SJSA1 (cell line): ENCODE measurements around the gene TMEM100. TPM values are rescaled to one million over a fixed set of nuclear protein-coding genes. Genes with fewer than 3 reads are reported as not detected.

Experiments used
- DNase-seq, 2 experiments: peaks; one replicate each; pipeline ENCODE4 v3.0.0-alpha.2; 2015 to 2020; ENCODE audit warnings: low spot score in 2 of 2, low read depth in 1 of 2
- H3K27ac ChIP-seq: fragments of 250-450 bp; sonication (Bioruptor Pico); 2 replicates; pipeline ENCODE4 v1.5.1; 2020; ENCODE audit warnings: mild to moderate bottlenecking, moderate library complexity
- H3K27me3 ChIP-seq: fragments of 250-450 bp; sonication (Bioruptor Pico); replicated peaks from 2 replicates; pipeline ENCODE4 v1.5.1; 2020; ENCODE audit warnings: mild to moderate bottlenecking, moderate library complexity
- H3K36me3 ChIP-seq: fragments of 250-450 bp; sonication (Bioruptor Pico); 2 replicates; pipeline ENCODE4 v1.5.1; 2020; ENCODE audit warnings: mild to moderate bottlenecking
- H3K4me1 ChIP-seq: fragments of 250-450 bp; sonication (Bioruptor Pico); replicated peaks from 2 replicates; pipeline ENCODE4 v1.6.1; 2021; ENCODE audit warnings: mild to moderate bottlenecking
- H3K4me3 ChIP-seq: fragments of 250-450 bp; sonication (Bioruptor Pico); 2 replicates; pipeline ENCODE4 v1.5.1; 2020; ENCODE audit warnings: mild to moderate bottlenecking
- H3K9me3 ChIP-seq: fragments of 250-450 bp; sonication (Bioruptor Pico); replicated peaks from 2 replicates; pipeline ENCODE4 v1.5.1; 2020; ENCODE audit warnings: mild to moderate bottlenecking
- total RNA-seq: library from RNA; depleted of rRNA; stranded (reverse); fragments of >200 nt; shearing (Covaris generic); gene quantifications from 2 replicates; pipeline ENCODE4 v1.2.3, GENCODE V29; 2014

Gene TMEM100
- total RNA-seq, 1 experiment from 2014 or later = 2.6 TPM

DNA sequence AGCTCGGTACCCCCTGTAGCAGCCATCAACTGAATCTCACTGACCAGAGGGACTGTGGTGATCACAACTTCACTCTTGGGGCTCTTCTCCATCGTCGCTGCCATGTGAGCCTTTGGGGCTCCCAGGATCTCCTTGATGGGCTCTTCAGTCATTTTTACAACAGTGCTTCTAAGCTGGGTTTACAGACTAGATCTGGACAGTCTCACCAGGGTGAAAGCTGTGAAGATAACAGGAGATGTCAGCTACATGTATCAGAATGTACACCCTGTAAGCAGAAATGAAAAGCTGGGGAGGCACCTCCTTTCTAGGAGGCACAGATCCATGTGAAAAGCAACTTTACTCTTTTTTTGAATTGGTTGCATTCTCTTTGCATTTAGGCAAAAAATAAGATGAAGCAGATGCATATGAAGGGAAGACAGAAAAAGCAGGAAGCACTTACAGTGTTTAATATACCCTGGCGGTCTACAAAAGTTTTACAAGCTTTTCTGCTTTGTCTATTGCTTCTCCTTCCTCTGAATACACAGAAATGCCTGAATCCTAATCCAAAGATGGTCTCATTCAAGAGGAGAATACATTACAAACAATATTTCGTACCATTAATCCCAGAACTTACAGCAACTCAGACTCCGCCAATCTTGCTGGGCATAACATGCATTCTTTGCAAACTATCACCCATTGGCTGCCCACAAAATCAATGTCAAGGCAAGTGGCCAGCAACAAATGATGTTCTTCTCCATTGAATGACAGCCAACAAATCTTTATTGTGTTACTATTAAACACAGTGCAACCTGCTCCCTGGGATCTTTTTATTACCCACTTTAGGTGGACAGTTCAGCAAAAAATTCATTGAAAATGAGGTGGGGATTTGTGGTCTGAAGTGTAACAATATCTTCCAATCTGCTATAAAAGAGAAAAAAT, 1.5 kb downstream of the TMEM100 start:
- no peak overlapping the region for H3K4me3 ChIP-seq
- no peak for DNase-seq
- no peaks in the 10 kb centered on the region for H3K9me3 ChIP-seq
- H3K4me1 ChIP-seq = peaks cover 31% of the 10 kb centered on the region
- no peaks in the 10 kb centered on the region for H3K36me3 ChIP-seq
- no peak overlapping the region for H3K27ac ChIP-seq
- no peaks in the 10 kb centered on the region for H3K27me3 ChIP-seq

DNA sequence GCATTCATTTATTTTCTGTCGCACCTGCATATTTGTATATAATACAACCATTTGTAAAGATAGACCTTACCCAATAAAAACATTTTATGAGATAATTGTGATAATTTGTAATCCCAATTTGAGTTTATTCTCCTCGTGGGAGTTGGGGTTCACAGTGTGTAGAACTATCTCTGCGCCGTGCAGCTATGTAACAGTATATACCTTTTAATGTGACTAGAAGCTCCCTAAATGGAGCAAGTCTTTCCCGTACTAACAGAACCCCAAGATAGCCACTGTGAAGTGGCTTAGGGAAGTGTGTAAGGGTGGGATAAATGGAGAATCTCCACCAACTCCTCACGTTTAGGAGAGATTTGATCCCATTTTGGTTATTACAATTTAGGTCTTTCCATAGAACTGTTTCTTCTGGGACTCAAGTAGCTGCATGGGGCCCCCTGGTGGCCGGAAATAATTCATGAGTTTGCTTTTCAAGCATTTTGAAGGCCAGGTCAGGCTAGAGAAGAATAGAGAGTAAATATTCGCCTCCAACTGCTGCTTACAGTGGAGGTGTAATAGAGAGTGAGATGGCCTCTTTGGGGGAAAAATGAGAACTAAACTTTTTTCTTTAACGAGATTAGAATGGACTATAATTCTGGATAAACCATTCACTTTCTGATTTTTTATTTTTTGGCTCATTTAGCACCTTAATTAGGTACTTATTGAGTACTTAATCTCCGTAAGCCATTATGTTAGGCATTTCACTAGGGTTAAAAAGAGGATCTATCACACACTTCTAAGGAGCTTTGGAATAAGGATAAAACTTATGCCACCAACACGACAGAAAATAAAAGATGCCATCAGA, 4.5 kb downstream of the TMEM100 start:
- DNase-seq = peak; percentile 77 to 80
- no peak overlapping the region for H3K4me3 ChIP-seq
- H3K27me3 ChIP-seq = no peaks in the 10 kb centered on the region
- H3K9me3 ChIP-seq = no peaks in the 10 kb centered on the region
- H3K4me1 ChIP-seq = peaks cover 17% of the 10 kb centered on the region
- H3K27ac ChIP-seq = no peak overlapping the region
- H3K36me3 ChIP-seq = no peaks in the 10 kb centered on the region

DNA sequence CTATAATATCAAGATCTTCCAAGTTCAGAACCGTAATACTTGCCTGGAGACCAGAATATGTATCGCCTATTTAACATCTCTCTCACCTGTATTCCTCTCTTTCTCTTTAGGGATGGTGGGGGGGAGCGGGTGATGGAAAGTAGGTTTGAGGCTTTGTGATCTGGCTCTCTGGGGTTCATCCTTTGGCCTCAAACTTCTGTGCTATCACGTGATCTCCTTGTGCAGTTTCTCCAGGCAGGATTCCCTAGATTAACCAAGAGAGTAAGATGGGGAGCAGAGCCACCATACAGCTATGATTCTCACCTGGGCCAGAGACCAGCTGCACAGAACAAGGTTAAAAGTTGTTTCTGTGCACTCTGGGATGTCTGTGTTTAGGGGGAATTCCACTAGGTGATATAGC, 5.2 kb downstream of the TMEM100 start:
- H3K4me3 ChIP-seq = no peak overlapping the region
- H3K36me3 ChIP-seq = no peaks in the 10 kb centered on the region

DNA sequence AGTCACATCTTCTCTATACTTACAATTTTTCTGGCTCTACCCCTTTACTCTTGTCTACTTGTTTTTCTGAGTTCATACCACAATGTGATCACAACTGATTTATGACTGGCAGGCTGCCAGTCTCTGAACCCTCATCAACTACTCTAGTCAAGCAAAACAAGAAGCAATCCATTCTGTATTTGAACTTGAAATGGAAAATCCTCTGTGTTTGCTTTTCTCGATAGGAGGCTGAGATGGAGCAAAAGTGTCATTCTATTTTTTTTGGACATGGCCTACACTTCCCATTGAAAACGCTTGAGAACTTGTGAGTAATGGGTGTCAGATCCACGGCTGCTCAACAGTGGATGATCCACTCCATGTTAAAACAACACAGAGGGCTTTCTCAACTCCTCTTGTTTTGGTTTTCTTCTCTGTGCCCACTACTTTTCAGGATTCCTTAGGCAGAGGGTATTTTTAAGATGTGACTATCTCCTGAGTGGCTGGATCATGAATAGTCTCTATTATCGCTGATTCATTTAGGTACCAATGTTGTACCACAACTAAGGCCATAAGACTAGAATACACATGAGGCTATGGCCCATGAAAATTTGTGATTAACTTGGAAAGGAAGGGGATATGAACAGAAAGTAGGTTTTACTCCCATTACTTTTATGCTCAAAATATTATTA, 11.7 kb downstream of the TMEM100 start:
- no peaks in the 10 kb centered on the region for H3K36me3 ChIP-seq
- H3K27ac ChIP-seq = no peak overlapping the region
- no peak for DNase-seq
- 0 out of 2 replicates have a peak, but pooled peaks cover 1% of the 10 kb centered on the region for H3K4me1 ChIP-seq
- H3K9me3 ChIP-seq = no peaks in the 10 kb centered on the region
- no peak overlapping the region for H3K4me3 ChIP-seq
- H3K27me3 ChIP-seq = no peaks in the 10 kb centered on the region

More for the DNA sequence above, 5.2 kb downstream of the TMEM100 start:
- no peak for DNase-seq
- Histone ChIP-seq H3K4me1 (peaks cover 13% of the 10 kb centered on the region), H3K27ac (no peak overlapping the region), H3K9me3 (no peaks in the 10 kb centered on the region), H3K27me3 (no peaks in the 10 kb centered on the region)

DNA sequence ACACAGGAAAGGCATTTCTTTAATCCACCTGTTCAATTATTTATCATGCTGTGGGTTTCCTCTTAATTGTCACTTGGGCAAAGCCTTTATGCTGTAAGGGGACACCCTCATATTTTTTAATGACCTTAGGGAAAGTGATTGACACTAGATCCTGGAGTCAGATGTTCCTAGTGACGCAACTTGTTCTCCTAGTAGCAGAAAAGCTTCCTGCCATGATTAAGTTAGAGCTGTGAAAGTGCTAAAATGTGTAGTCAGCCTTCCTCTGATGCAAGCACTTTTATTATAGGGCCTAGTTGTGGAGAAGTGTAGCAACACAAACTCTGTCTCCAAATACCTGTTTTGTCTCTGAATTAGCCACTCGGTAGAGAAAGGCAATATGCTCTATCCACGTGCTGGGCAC, 12.3 kb downstream of the TMEM100 start:
- Histone ChIP-seq H3K9me3 (no peaks in the 10 kb centered on the region), H3K4me1 (peaks cover 6% of the 10 kb centered on the region; the same call in 1 of the 2 replicates), H3K36me3 (no peaks in the 10 kb centered on the region), H3K27me3 (no peaks in the 10 kb centered on the region), H3K27ac (no peak overlapping the region), H3K4me3 (no peak overlapping the region)
- no peak for DNase-seq

- Histone ChIP-seq H3K4me1 (peaks cover 6% of the 10 kb centered on the region; the same call in 1 of the 2 replicates), H3K36me3 (no peaks in the 10 kb centered on the region), H3K4me3 (no peak overlapping the region), H3K9me3 (no peaks in the 10 kb centered on the region), H3K27me3 (no peaks in the 10 kb centered on the region), H3K27ac (no peak overlapping the region)
- DNase-seq = no peak
Measured at GRCh38 chr17:55709984-55710383, 12.7 kb downstream of the TMEM100 start.

DNA sequence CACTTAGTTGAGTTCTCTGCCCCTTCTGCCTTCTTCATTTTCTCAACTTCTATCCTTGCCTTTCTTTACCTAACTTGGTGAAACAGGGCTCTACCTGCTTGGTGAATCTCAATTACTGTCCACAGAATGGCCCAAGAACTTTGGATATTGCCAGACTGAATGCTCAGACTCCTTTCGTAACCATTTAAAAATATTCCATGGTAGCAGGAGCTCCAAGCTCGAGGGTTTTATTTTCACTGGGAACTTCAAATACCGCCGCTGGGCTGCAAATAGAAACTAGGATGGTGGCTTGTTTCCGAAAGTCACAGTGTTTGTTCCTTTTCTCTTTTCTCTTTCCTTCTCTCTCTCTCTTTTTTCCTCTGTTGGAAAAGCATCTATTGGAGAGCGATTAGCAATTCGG, 13.2 kb downstream of the TMEM100 start:
- no peak overlapping the region for H3K4me3 ChIP-seq
- peaks cover 6% of the 10 kb centered on the region; the same call in 1 of the 2 replicates for H3K4me1 ChIP-seq
- no peaks in the 10 kb centered on the region for H3K36me3 ChIP-seq
- no peak overlapping the region for H3K27ac ChIP-seq
- H3K9me3 ChIP-seq = no peaks in the 10 kb centered on the region
- no peak for DNase-seq
- no peaks in the 10 kb centered on the region for H3K27me3 ChIP-seq

GRCh38 chr17:55708175-55708974, 14.3 kb downstream of the TMEM100 start:
- H3K27ac ChIP-seq = no peak overlapping the region

DNA sequence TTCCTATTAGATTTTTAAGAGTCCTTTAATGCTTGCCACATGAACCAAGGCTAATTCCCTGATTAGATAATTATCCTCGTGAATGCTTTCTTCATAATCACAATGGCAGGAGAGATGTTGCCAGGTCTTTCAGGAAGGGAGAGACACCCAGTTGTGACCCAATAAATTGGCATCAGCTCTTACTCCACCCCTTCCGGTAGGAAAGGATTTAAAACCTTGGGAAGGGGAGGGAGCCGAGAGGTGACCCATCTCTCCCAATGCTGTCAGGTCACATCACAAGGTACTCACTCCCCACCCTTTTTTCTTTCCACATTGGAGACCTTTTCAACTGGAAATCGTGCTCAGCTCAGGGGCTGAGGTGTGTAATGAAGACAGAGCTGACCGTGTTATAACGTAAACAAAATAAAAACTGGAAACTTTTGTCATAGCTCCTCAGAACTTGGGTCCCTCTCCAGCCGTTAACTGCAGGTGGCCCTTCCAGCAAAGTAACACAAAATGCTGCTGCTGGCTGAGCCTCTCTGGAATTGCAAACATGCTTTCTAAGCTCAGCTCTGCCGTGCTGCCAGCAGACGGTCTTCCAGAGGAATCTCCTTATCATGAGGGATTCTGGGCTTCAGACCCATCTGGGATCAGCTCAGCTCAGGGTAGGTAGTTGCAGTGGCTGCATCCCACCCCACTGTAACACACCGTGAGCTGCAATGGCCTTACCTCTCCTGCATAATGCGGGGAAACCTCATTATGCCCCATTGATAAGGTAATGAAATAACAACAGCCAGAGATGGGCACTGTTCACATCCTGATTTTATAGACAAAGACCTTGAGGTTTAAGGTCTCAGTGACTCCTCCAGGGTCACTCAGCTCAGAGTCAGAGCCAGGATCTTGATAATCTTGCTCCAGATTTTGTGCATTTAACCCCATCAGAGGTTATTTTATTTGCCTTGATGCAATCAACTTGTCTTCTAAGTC, 15.6 kb downstream of the TMEM100 start:
- no peak for DNase-seq

More at GRCh38 chr17:55708175-55708974, 14.3 kb downstream of the TMEM100 start:
- no peak for DNase-seq
- H3K27me3 ChIP-seq = no peaks in the 10 kb centered on the region
- no peak overlapping the region for H3K4me3 ChIP-seq
- H3K36me3 ChIP-seq = no peaks in the 10 kb centered on the region
- no peaks in the 10 kb centered on the region for H3K9me3 ChIP-seq
- peaks cover 6% of the 10 kb centered on the region; the same call in 1 of the 2 replicates for H3K4me1 ChIP-seq

GRCh38 chr17:55705847-55706246, 16.8 kb downstream of the TMEM100 start:
- peak in 1 of 2 experiments; percentile 52 for DNase-seq
- Histone ChIP-seq H3K36me3 (no peaks in the 10 kb centered on the region), H3K4me1 (peaks cover 6% of the 10 kb centered on the region; the same call in 1 of the 2 replicates)

More for the DNA sequence above, 15.6 kb downstream of the TMEM100 start:
- Histone ChIP-seq H3K36me3 (no peaks in the 10 kb centered on the region), H3K9me3 (peaks cover 1% of the 10 kb centered on the region), H3K4me3 (no peak overlapping the region), H3K27me3 (no peaks in the 10 kb centered on the region), H3K27ac (no peak overlapping the region), H3K4me1 (peaks cover 6% of the 10 kb centered on the region; the same call in 1 of the 2 replicates)

GRCh38 chr17:55704401-55704800, 18.3 kb downstream of the TMEM100 start:
- H3K4me3 ChIP-seq = no peak overlapping the region
- H3K4me1 ChIP-seq = peaks cover 6% of the 10 kb centered on the region; the same call in 1 of the 2 replicates
- H3K27ac ChIP-seq = no peak overlapping the region
- DNase-seq = no peak
- no peaks in the 10 kb centered on the region for H3K27me3 ChIP-seq
- H3K9me3 ChIP-seq = peaks cover 5% of the 10 kb centered on the region
- no peaks in the 10 kb centered on the region for H3K36me3 ChIP-seq

More at GRCh38 chr17:55705847-55706246, 16.8 kb downstream of the TMEM100 start:
- no peak overlapping the region for H3K4me3 ChIP-seq
- peaks cover 5% of the 10 kb centered on the region for H3K9me3 ChIP-seq
- no peak overlapping the region for H3K27ac ChIP-seq
- no peaks in the 10 kb centered on the region for H3K27me3 ChIP-seq

- DNase-seq = no peak
- no peak overlapping the region for H3K27ac ChIP-seq
- no peaks in the 10 kb centered on the region for H3K27me3 ChIP-seq
- peaks cover 5% of the 10 kb centered on the region for H3K9me3 ChIP-seq
- peaks cover 6% of the 10 kb centered on the region; the same call in 1 of the 2 replicates for H3K4me1 ChIP-seq
- H3K36me3 ChIP-seq = no peaks in the 10 kb centered on the region
- no peak overlapping the region for H3K4me3 ChIP-seq
Measured at GRCh38 chr17:55702150-55702549, 20.5 kb downstream of the TMEM100 start.
